ENCODE data around the gene ADCY9.
A peak's percentile ranks its signal among the peaks of the same experiment; 100 is the strongest.

Gene ADCY9

DNA sequence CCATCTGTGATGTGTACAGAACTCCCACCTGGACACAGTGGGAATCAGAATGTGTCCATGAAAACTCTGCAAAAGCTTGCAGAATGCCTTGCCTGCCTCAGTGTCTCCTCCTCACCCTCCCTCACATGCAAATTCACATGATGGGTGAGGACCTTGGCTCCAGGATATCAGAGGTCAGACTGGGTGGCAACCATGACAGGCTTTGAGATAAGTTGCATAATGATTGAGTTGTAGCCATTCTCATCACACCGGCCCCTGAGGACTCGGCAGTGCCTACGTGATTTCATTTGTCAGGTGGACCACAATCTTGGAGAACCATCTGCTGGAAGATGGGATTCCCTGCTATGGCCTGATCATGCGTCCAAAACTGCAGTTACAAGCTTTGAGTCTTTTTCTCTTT, 3.9 kb upstream of the ADCY9 start:
- DNase-seq, result no peak

GRCh38 chr16:4117250-4117578, 972 bp upstream of the ADCY9 start:
- no peak for DNase-seq

- DNase-seq, result no peak
Observed at GRCh38 chr16:4115949-4116318, 308 bp downstream of the ADCY9 start.

GRCh38 chr16:4115209-4115948, 863 bp downstream of the ADCY9 start:
- peak; percentile 65 for DNase-seq

- no peak for DNase-seq
Observed at GRCh38 chr16:4114257-4115208, 1.7 kb downstream of the ADCY9 start.

- DNase-seq, result no peak
Observed at GRCh38 chr16:4113358-4114256, 2.6 kb downstream of the ADCY9 start.

GRCh38 chr16:4111748-4112696, 4.2 kb downstream of the ADCY9 start:
- DNase-seq, result no peak

DNA sequence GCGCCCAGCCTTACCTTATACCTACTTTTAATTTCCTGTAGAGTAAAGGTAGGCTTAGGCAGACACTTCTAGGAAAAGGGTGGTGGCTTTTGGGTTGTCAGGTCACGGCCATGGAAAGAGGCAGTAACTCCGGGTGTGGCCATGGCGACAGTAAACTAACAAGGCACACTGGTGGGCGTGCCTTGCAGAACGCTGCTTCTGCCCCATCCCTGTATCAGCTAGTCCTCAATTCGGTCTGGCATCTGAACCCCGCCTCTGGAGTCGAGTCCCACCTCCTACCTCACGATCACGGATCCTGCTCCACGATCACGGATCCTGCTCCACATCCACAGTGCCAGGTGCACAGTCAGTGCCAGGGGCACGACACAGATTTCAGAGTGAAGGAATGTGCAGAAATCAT, 5.6 kb downstream of the ADCY9 start:
- no peak for DNase-seq

- no peak for DNase-seq
Observed at GRCh38 chr16:4110065-4110464, 6.2 kb downstream of the ADCY9 start.

DNA sequence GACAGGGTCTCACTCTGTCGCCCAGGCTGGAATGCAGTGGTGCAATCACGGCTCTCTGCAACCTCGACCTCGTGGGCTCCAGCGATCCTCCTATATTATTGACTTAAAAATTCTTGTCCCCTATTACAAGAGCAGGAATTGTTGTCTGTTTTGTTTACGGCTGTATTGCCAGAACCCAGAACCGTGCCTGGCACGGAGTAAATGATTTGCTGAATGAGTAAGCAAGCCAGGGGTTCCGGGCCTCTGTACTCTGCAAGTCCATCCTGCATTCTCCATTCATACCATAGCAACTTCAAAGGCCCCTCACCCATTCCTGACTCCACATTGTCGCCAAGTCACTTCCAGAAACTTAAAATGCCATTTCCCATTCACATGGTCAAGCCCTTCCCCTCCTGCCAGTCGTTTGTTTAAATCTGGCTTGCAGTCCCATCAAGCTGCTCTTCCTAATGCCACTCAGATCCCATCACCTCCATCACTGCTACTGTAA, 6.9 kb downstream of the ADCY9 start:
- DNase-seq, result no peak

DNA sequence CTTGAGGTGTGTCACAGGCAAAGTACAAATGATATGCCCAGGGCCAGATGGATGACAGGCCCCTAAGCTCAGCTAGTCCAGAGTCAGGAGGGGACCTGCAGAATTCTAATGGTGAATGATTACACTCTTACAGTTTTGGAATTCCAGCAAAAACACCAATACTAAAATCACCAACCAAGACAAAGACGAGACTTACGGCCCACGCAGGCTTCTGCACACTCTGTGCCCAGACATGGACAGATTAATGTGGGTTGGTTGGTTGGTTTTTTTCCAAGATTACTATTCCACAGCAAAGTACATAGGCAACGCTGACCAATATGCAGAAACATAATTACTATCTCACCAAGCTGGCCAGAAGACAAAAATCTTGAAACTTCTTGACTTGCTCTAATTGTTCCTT, 9.7 kb downstream of the ADCY9 start:
- DNase-seq, result no peak

- DNase-seq, result no peak
Observed at GRCh38 chr16:4105848-4106247, 10.4 kb downstream of the ADCY9 start.

DNA sequence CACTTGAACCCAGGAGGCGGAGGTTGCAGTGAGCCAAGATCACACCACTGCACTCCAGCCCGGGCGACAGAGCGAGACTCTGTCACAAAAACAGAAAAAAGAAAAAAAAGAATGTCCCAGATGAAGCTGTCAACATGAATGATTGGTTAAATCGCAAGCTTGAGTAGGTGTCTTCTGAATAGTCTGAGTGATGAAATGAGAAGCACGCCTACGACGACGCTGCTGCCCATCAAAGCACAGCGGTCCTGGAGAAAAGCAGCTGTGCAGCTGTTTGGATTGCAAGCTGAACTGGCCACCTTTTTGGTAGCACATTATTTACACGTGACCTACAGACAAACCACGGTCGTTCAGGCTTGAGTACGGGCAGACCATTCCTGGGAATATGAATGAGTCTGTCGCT, 12.5 kb downstream of the ADCY9 start:
- no peak for DNase-seq

- no peak for DNase-seq
Observed at GRCh38 chr16:4101421-4102219, 14.6 kb downstream of the ADCY9 start.

- DNase-seq, result no peak
Observed at GRCh38 chr16:4098501-4098900, 17.7 kb downstream of the ADCY9 start.

- DNase-seq, result no peak
Observed at GRCh38 chr16:4097826-4098240, 18.4 kb downstream of the ADCY9 start.

DNA sequence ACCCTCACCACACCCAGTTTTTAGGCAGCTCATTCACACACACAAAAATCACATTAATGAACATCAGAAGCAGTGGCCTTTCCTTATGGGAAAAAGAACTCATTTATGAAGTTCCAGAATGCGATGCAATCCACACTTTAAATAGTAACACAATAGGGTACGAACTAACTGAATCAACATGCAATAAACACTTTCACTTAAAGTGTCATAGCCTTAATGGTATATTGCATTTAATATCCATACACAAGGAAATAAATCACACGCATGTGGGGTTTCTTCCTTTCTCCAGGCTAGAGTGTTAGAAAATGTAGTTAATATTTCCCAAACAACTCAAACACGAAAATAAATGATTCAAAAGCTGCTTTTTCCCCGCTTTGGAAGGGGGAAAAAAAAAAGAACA, 19.7 kb downstream of the ADCY9 start:
- DNase-seq, result no peak

DNA sequence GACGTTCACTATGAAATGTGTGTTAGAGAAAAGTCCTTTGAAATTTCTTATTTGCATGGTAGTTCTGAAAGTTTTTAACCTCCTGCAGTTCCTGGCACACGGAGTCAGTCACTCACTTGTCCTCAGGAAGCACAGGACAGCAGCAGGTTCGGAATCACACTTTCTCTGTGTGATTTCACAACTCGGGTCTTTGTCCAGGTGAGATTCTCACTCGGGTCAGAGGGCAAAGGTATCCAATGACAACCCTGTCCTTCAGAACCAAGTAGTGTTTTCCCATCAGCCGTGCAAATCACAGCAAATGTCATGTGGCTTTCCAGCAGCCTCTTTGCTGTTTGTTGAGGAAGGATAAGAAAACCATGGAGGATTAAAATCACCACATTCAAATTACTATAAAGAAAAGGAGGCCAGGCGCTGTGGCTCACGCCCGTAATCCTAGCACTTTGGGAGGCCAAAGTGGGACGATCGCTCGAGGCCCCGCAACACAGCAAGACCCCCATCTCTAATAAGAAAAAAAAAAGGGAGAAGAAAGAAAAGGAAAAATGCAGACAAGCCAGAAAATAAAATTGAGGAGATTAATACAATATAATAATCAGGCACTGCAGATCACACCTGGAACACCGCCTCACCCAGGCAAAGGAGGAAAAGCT, 22.0 kb downstream of the ADCY9 start:
- no peak for DNase-seq

- no peak for DNase-seq
Observed at GRCh38 chr16:4093495-4094126, 22.6 kb downstream of the ADCY9 start.

Measured in CD4-positive, alpha-beta T cell treated with Interleukin-6 for 4 hours (primary cell).